Sigmoid colon (tissue), 3 donors: ENCODE data around the gene PIK3CD.

Source experiments
- CTCF ChIP-seq, 4 experiments: fragments of 450-650 bp in 3 of 4; fragments of 200-600 bp in 1 of 4; IDR thresholded peaks; one replicate each; pipeline ENCODE4 v1.5.1; 2016 to 2019; ENCODE audit warnings: antibody characterized with exemption in 4 of 4, mild to moderate bottlenecking in 3 of 4, moderate library complexity in 2 of 4
- POLR2A ChIP-seq, 2 donors: fragments of 450-650 bp; IDR thresholded peaks; one replicate each; pipeline ENCODE4 v1.6.1; 2016; ENCODE audit warnings: antibody characterized with exemption in 2 of 2, mild to moderate bottlenecking in 2 of 2, moderate library complexity in 2 of 2

- TF ChIP-seq CTCF (IDR thresholded peaks at IDR 0.05): no peak
- TF ChIP-seq POLR2A (IDR thresholded peaks at IDR 0.05): no peak
Observed at GRCh38 chr1:9648171-9648570, 3.4 kb upstream of the PIK3CD start.
